Mesothelial cell of epicardium (in vitro differentiated cells): Measurements from ENCODE around the gene GJA10. TPM values are rescaled to one million over a fixed set of nuclear protein-coding genes. Genes with fewer than 3 reads are reported as not detected.
"Not testable (repeated sequence)": the region's sequence is repeated elsewhere in the genome, so short reads cannot be mapped to it uniquely, and the experiment has no call there.

Experiments used
- DNase-seq, 2 experiments: peaks; one replicate each; pipeline ENCODE4 v3.0.0; 2021; ENCODE audit warnings: low spot score in 2 of 2; ENCODE audit not compliant: unreplicated experiment in 2 of 2
- H3K27ac Mint-ChIP-seq: 2 replicates; pipeline ENCODE4 v1.8.0; 2021; ENCODE audit warnings: mixed read lengths
- H3K27me3 Mint-ChIP-seq: 2 replicates; pipeline ENCODE4 v1.8.0; 2021; ENCODE audit warnings: low read depth, mixed read lengths
- H3K36me3 Mint-ChIP-seq: 2 replicates; pipeline ENCODE4 v1.8.0; 2021; ENCODE audit warnings: mixed read lengths
- H3K4me1 Mint-ChIP-seq: 2 replicates; pipeline ENCODE4 v1.8.0; 2021; ENCODE audit warnings: mixed read lengths
- H3K4me3 Mint-ChIP-seq: 2 replicates; pipeline ENCODE4 v1.8.0; 2021; ENCODE audit warnings: mild to moderate bottlenecking, moderate library complexity, mixed read lengths
- H3K9me3 Mint-ChIP-seq: 2 replicates; pipeline ENCODE4 v1.8.0; 2021; ENCODE audit warnings: mixed read lengths
- total RNA-seq: library from RNA; stranded (reverse); gene quantifications from 3 replicates; pipeline ENCODE4 v1.2.1, GENCODE V29; 2021
- TF ChIP-seq, protein P1 (sequence below): fragments of 200-600 bp; sonication (generic); IDR thresholded peaks from one replicate; pipeline ENCODE4 v1.5.0; 2021; ENCODE audit warnings: antibody characterized with exemption; ENCODE audit not compliant: unreplicated experiment

The GJA10 gene
- not detected in 3 replicates for total RNA-seq

DNA sequence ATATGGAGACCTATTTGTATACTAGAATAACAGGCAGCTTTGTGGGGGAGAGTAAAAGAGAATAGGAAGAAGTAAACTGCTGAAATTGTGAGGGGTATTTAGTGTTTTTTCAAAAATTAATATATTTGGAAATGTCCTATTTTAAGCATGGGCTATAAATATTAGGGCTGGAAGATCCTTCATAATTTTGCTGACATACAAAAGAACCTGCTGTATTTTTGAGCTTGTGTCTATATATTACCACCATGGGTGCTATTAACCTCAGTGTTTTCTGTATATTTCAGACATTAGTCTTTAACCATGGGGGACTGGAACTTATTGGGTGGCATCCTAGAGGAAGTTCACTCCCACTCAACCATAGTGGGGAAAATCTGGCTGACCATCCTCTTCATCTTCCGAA lies at the start of gene GJA10:
Gene GJA10, plus strand, starts transcription at position 301 of the 400 bp plus-strand sequence. Its CDS starts 0 bp downstream, at position 301.
- Mint-ChIP-seq H3K27me3 (peaks cover 37% of the 10 kb centered on the region), H3K4me3 (no peak within 1 kb of the TSS), H3K4me1 (peaks cover 10% of the 10 kb centered on the region), H3K36me3 (no peaks in the 10 kb centered on the region), H3K9me3 (no peaks in the 10 kb centered on the region), H3K27ac (no peak within 1 kb of the TSS)
- TF ChIP-seq, protein P1, sequence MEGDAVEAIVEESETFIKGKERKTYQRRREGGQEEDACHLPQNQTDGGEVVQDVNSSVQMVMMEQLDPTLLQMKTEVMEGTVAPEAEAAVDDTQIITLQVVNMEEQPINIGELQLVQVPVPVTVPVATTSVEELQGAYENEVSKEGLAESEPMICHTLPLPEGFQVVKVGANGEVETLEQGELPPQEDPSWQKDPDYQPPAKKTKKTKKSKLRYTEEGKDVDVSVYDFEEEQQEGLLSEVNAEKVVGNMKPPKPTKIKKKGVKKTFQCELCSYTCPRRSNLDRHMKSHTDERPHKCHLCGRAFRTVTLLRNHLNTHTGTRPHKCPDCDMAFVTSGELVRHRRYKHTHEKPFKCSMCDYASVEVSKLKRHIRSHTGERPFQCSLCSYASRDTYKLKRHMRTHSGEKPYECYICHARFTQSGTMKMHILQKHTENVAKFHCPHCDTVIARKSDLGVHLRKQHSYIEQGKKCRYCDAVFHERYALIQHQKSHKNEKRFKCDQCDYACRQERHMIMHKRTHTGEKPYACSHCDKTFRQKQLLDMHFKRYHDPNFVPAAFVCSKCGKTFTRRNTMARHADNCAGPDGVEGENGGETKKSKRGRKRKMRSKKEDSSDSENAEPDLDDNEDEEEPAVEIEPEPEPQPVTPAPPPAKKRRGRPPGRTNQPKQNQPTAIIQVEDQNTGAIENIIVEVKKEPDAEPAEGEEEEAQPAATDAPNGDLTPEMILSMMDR: no peak
- no peak for DNase-seq

DNA sequence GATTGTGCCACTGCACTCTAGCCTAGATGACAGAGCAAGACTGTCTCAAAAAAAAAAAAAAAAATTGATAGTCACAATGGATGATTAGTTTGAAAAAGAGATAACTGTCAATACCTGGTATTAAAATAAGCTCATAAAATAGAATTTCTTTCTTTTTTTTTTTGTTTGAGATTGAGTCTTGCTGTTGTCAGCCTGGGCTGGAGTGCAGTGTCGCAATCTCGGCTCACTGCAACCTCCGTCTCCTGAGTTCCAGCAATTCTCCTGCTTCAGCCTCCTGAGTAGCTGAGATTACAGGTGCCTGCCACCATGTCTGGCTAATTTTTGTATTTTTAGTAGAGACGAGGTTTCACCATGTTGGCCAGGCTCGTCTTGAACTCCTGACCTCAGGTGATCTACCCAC lies 46.8 kb upstream of the GJA10 start:
- not testable (repeated sequence) for H3K4me3 Mint-ChIP-seq, H3K4me1 Mint-ChIP-seq, H3K36me3 Mint-ChIP-seq, H3K27ac Mint-ChIP-seq, H3K9me3 Mint-ChIP-seq, DNase-seq, H3K27me3 Mint-ChIP-seq

DNA sequence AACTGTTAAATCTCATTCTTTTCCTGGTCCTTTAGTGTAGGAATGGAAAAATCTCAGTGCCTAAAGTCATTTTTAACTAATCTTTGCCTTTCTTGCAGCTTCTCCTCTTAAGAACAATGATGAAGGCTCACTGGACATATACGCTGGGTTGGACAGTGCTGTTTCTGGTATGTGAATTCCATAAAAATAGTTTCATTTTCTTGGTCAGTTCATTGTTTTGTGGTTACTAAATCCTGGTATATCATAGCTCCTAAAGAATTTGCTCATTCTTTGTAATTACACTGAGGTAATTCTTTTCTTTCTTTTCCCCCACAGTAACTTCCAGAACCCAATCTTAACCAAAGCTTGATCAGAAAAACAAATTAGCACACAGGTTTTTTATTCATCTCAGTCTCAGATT lies 41.2 kb upstream of the GJA10 start:
- no peak overlapping the region for H3K4me3 Mint-ChIP-seq
- H3K27ac Mint-ChIP-seq: peak overlapping the region; percentile 6
- no peaks in the 10 kb centered on the region for H3K9me3 Mint-ChIP-seq
- no peak for DNase-seq
- H3K27me3 Mint-ChIP-seq: no peaks in the 10 kb centered on the region
- H3K36me3 Mint-ChIP-seq: peaks cover 33% of the 10 kb centered on the region
- TF ChIP-seq, protein P1: no peak
- no peaks in the 10 kb centered on the region for H3K4me1 Mint-ChIP-seq

DNA sequence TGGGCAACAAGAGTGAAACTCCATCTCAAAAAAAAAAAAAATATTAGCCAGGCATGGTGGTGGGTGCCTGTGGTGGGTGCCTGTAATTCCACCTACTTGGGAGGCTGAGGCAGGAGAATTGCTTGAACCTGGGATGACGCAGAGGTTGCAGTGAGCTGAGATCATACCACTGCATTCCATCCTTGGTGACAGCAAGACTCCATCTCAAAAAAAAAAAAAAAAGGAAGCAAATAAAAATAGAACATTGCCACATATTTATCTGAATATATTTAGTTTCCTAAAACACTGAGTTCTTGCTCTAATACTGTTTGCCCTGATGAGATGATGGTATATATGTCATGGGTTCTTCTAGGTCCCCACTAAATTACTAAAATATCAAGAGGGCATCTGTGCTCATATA lies 36.2 kb upstream of the GJA10 start:
- no peaks in the 10 kb centered on the region for H3K27me3 Mint-ChIP-seq
- peaks cover 53% of the 10 kb centered on the region for H3K36me3 Mint-ChIP-seq
- no peak overlapping the region for H3K27ac Mint-ChIP-seq
- no peaks in the 10 kb centered on the region for H3K4me1 Mint-ChIP-seq
- no peak overlapping the region for H3K4me3 Mint-ChIP-seq
- H3K9me3 Mint-ChIP-seq: peaks cover 10% of the 10 kb centered on the region
- DNase-seq: no peak
- TF ChIP-seq, protein P1: no peak

DNA sequence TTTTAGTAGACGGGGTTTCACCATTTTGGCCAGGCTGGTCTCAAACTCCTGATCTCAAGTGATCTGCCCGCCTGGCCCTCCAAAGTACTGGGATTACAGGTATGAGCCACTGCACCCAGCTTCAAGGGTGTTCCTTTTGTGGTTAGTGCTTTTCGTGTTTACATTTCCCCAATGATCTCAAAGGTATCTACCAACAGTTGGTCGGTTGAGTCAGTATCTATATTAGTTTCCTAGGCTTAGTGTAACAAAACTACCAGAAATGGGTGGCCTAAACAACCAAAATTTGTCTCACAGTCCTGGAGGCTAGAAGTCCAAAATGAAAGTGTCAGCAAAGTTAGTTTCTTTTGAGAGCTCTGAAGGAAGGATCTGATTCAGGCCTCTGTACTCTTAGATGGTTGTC lies 34.5 kb upstream of the GJA10 start:
- Mint-ChIP-seq H3K27me3 (no peaks in the 10 kb centered on the region), H3K36me3 (peaks cover 58% of the 10 kb centered on the region), H3K27ac (no peak overlapping the region), H3K4me1 (no peaks in the 10 kb centered on the region), H3K4me3 (no peak overlapping the region), H3K9me3 (peaks cover 16% of the 10 kb centered on the region)
- no peak for DNase-seq
- TF ChIP-seq, protein P1: no peak

DNA sequence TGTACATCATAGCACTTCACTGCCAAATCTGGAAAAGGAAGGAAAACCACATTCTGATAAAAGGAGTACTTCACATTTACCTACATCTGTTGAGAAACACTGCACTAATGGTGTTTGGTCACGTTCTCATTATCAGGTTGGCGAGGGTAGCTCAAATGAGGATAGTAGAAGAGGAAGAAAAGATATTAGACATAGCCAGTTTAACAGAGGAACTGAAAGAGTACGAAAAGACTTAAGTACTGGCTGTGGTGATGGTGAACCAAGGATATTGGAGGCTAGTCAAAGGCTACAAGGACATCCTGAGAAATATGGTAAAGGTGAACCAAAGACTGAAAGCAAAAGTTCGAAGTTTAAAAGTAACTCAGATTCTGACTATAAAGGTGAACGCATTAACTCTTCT lies 32.0 kb upstream of the GJA10 start:
- Mint-ChIP-seq H3K27me3 (no peaks in the 10 kb centered on the region), H3K27ac (no peak overlapping the region), H3K36me3 (peaks cover 60% of the 10 kb centered on the region), H3K4me1 (no peaks in the 10 kb centered on the region), H3K4me3 (no peak overlapping the region), H3K9me3 (peaks cover 20% of the 10 kb centered on the region)
- DNase-seq: no peak
- TF ChIP-seq, protein P1: no peak
